ENCODE measurements around the gene THAP6.

- TF ChIP-seq ZNF274 (IDR thresholded peaks at IDR 0.05; ENCODE audit: low read length) = no peak
- no peak for TF ChIP-seq ZNF274 (tag by site-specific recombination; IDR thresholded peaks at IDR 0.05; ENCODE audit: borderline replicate concordance)
- TF ChIP-seq AEBP2 (tag by site-specific recombination; IDR thresholded peaks at IDR 0.05; ENCODE audit: borderline replicate concordance) = no peak
- no peak for TF ChIP-seq ZNF626 (tag by site-specific recombination; IDR thresholded peaks at IDR 0.05)
- TF ChIP-seq HOXA7 (CRISPR knock-in tag; IDR thresholded peaks at IDR 0.05; ENCODE audit: borderline replicate concordance) = no peak
- TF ChIP-seq CTCF (tag by site-specific recombination; IDR thresholded peaks at IDR 0.05) = no peak
- TF ChIP-seq ZNF24 (tag by site-specific recombination; IDR thresholded peaks at IDR 0.05) = no peak
- TF ChIP-seq PBX3 (CRISPR knock-in tag; IDR thresholded peaks at IDR 0.05) = no peak
- TF ChIP-seq ZBTB48 (tag by site-specific recombination; IDR thresholded peaks at IDR 0.05) = no peak
- TF ChIP-seq SCRT2 (tag by site-specific recombination; IDR thresholded peaks at IDR 0.05) = no peak
- no peak for TF ChIP-seq ZNF132 (tag by site-specific recombination; IDR thresholded peaks at IDR 0.05; ENCODE audit: borderline replicate concordance)
These were observed 28.6 kb downstream of the THAP6 start for GRCh38 chr4:75542824-75543223.

All from HEK293 (cell line).